ENCODE data around the gene DPM1. TPM values are rescaled to one million over a fixed set of nuclear protein-coding genes. Genes with fewer than 3 reads are reported as not detected.

The DPM1 gene
- polyA plus RNA-seq, 1 donor from 2014 or later: 137 TPM

DNA sequence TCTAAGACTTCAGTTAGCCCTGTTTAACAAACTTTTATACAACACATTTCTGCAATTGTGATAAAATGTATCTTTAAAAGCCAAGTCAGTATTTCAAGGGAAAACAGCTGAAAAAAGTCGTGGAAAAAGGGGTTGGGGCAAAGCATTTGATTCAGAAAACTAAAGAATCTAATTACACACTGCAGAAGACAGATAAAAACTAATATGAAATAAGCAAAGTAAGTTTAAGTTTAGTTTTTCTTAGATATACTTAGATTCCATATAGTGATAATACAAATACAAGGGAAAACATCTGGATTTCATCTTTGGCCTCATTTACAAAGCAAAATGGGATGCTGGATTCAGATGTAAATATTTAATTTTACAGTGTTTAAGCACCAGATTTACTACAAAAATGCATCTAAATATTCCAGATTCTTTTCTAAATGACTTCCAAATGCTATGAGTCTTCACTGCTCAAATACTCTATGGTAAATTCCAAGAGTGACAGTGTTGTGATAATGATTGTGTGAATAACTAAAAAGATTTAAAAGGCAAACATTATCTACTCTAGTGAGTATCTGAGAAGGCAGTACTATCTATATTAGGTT, 25.5 kb downstream of the DPM1 start:
- Histone ChIP-seq H3K27ac (ENCODE audit: low read length) (no peak overlapping the region), H4K20me1 (ENCODE audit: insufficient read depth) (peaks cover 15% of the 10 kb centered on the region), H3K4me3 (ENCODE audit: low read length) (no peak overlapping the region), H3F3A (ENCODE audit: insufficient read depth, low read length, poor library complexity, severe bottlenecking) (no peaks in the 10 kb centered on the region), H3K27me3 (ENCODE audit: insufficient read depth, low read depth, low read length) (no peaks in the 10 kb centered on the region), H3K79me2 (replicated peaks; ENCODE audit: insufficient read depth, low read length) (peaks cover 23% of the 10 kb centered on the region), H3K9ac (ENCODE audit: low read length) (no peak overlapping the region), H3K4me2 (ENCODE audit: low read length) (no peak overlapping the region), H2AFZ (ENCODE audit: low read depth, low read length) (no peak overlapping the region), H3K9me3 (ENCODE audit: low read length) (no peaks in the 10 kb centered on the region), H3K36me3 (ENCODE audit: insufficient read depth, low read length) (peaks cover 6% of the 10 kb centered on the region), H3K9me2 (ENCODE audit: insufficient read depth, low read length) (no peaks in the 10 kb centered on the region)
- TF ChIP-seq RAD21 (conservative IDR thresholded peaks at IDR 0.05) (no peak), TAF1 (IDR thresholded peaks at IDR 0.05; ENCODE audit: low read depth) (no peak), EZH2 (IDR thresholded peaks at IDR 0.05; ENCODE audit: borderline replicate concordance, insufficient read depth, low read length, poor library complexity, severe bottlenecking) (no peak), SMC3 (conservative IDR thresholded peaks at IDR 0.05; ENCODE audit: poor library complexity) (no peak), POLR2AphosphoS5 (IDR thresholded peaks at IDR 0.05) (no peak), CTCF (IDR thresholded peaks at IDR 0.05; ENCODE audit: poor library complexity, severe bottlenecking) (no peak), EP300 (conservative IDR thresholded peaks at IDR 0.05; ENCODE audit: poor library complexity, severe bottlenecking) (no peak), MXI1 (conservative IDR thresholded peaks at IDR 0.05; ENCODE audit: poor library complexity, severe bottlenecking) (no peak)
- TF ChIP-seq, protein P1, sequence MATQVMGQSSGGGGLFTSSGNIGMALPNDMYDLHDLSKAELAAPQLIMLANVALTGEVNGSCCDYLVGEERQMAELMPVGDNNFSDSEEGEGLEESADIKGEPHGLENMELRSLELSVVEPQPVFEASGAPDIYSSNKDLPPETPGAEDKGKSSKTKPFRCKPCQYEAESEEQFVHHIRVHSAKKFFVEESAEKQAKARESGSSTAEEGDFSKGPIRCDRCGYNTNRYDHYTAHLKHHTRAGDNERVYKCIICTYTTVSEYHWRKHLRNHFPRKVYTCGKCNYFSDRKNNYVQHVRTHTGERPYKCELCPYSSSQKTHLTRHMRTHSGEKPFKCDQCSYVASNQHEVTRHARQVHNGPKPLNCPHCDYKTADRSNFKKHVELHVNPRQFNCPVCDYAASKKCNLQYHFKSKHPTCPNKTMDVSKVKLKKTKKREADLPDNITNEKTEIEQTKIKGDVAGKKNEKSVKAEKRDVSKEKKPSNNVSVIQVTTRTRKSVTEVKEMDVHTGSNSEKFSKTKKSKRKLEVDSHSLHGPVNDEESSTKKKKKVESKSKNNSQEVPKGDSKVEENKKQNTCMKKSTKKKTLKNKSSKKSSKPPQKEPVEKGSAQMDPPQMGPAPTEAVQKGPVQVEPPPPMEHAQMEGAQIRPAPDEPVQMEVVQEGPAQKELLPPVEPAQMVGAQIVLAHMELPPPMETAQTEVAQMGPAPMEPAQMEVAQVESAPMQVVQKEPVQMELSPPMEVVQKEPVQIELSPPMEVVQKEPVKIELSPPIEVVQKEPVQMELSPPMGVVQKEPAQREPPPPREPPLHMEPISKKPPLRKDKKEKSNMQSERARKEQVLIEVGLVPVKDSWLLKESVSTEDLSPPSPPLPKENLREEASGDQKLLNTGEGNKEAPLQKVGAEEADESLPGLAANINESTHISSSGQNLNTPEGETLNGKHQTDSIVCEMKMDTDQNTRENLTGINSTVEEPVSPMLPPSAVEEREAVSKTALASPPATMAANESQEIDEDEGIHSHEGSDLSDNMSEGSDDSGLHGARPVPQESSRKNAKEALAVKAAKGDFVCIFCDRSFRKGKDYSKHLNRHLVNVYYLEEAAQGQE (IDR thresholded peaks at IDR 0.05; ENCODE audit: borderline replicate concordance): no peak

GRCh38 chr20:50932016-50932485, 26.3 kb downstream of the DPM1 start:
- Histone ChIP-seq H3K4me2 (ENCODE audit: low read length) (peak overlapping the region; percentile 41), H3K9ac (ENCODE audit: low read length) (peak overlapping the region; percentile 81), H3K36me3 (ENCODE audit: insufficient read depth, low read length) (peaks cover 6% of the 10 kb centered on the region), H3K79me2 (replicated peaks; ENCODE audit: insufficient read depth, low read length) (peaks cover 31% of the 10 kb centered on the region), H3K27ac (ENCODE audit: low read length) (peak overlapping the region; percentile 97), H3F3A (ENCODE audit: insufficient read depth, low read length, poor library complexity, severe bottlenecking) (no peaks in the 10 kb centered on the region), H3K9me3 (ENCODE audit: low read length) (no peaks in the 10 kb centered on the region), H3K9me2 (ENCODE audit: insufficient read depth, low read length) (no peaks in the 10 kb centered on the region), H2AFZ (ENCODE audit: low read depth, low read length) (peak overlapping the region; percentile 29), H3K4me3 (ENCODE audit: low read length) (peak overlapping the region; percentile 67), H3K27me3 (ENCODE audit: insufficient read depth, low read depth, low read length) (no peaks in the 10 kb centered on the region), H4K20me1 (ENCODE audit: insufficient read depth) (peaks cover 22% of the 10 kb centered on the region)
- TF ChIP-seq CTCF (IDR thresholded peaks at IDR 0.05; ENCODE audit: poor library complexity, severe bottlenecking) (no peak), MXI1 (conservative IDR thresholded peaks at IDR 0.05; ENCODE audit: poor library complexity, severe bottlenecking) (no peak), EP300 (conservative IDR thresholded peaks at IDR 0.05; ENCODE audit: poor library complexity, severe bottlenecking) (no peak), EZH2 (IDR thresholded peaks at IDR 0.05; ENCODE audit: borderline replicate concordance, insufficient read depth, low read length, poor library complexity, severe bottlenecking) (no peak), SMC3 (conservative IDR thresholded peaks at IDR 0.05; ENCODE audit: poor library complexity) (no peak), TAF1 (IDR thresholded peaks at IDR 0.05; ENCODE audit: low read depth) (no peak), POLR2AphosphoS5 (IDR thresholded peaks at IDR 0.05) (no peak)
- TF ChIP-seq, protein P1 (IDR thresholded peaks at IDR 0.05; ENCODE audit: borderline replicate concordance): no peak
